Medulla oblongata (tissue), 1 donor: Measurements from ENCODE around the gene TIGD2.

Experiments
- DNase-seq: peaks from one replicate; pipeline ENCODE4 v3.0.0-alpha.2; 2015; ENCODE audit errors: extremely low spot score

Gene TIGD2

DNA sequence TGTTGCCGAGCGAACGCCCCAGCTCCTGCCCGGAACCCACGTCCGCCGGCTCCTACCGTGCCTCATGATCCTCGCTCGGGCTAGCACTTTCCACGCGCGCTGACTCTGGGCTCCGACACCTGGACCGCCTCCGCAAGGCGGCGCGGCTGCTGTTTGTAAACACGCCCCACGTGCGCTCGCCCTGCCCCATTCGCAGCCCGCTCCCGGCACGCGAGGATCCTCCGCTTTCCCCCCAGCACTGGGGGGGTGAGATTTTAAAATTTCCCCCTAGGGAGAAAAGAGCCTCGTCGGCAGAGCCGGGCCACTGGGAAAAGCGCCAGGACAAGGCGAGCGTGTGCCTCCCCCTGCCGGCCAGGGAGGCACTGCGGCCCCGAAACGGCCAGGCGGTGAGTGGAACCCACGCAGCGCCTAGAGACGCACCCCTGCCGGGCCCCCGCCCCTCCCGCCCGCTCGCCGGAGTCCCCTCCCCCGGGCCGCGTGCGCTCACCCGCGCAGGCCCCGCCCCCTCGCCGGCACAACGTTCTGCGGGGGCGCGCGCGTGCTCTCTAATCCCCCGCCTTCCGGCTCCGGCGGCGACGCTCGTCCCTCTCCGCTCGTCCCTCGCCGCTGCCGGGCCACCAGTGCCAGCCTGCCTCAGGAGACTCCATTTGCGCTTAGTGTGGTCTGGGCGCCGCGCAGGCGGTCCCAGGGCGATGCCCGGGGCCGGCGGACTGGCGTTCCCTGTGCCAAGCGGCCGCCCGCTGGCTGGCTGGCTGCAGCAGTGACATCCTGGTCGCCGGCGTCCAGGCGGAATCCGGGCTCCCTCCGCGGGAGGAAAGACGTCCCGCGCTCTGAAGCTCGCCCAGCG lies at the start of gene TIGD2:
Gene TIGD2, plus strand, starts transcription at position 548 of the 847 bp plus-strand sequence. CDS start 1,442 bp downstream, outside the sequence.
- DNase-seq: peak; percentile 92

DNA sequence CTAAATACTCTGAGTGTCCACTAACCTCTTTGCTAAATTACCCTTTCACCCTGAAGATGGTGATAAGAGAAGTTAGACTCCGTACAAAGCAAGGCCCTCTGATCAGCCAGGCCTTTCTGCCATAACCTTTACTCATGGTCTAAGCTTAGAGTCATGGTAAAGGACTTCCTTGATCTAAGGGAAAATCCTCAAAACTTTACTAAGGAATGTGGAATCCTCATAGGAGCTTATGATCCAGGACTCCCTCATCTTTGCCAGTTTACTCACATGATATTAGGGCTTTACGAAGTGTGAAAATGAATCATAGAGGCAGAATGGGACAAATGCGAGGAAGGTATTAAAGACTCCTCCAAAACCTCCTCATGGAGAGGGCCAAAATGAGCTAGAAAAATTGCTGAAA lies 46.5 kb upstream of the TIGD2 start:
- DNase-seq: no peak

DNA sequence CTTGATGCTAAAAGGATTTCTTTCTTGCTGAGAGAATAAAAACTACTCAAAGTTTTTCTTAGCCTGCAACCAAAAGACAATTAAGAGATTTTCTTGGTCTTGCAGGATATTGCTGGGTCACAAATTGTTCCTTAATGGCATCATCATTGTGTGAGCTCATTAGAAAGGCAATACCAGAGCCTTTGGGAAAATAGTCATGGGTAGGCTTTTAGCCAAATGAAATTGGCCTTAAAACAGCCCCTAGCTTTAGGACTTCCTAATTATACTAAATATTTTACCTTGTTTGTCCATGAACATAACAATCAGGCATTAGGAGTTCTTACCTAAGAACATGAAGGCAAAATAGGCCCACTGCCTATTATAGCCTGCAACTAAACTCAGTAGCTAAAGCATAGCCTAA lies 43.9 kb upstream of the TIGD2 start:
- DNase-seq: no peak

DNA sequence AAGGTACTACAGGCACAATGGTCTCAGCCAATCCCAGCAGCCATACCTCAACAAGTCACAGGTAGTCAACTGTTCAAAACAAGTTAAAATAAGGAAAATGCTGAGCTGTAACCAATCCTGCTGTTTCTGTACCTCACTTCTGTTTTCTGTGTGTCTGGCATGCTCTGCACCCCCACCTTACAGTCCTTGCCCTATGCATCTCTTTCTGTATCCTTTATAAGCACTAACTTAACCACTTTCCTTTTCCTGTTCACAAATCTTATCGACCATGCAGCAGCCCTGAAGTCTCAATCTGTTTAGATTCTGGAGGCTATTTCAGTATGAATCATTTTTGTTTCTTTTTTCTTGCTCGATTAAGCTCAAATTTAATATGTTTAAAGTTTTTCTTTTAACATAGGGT lies 41.9 kb upstream of the TIGD2 start:
- DNase-seq: no peak

DNA sequence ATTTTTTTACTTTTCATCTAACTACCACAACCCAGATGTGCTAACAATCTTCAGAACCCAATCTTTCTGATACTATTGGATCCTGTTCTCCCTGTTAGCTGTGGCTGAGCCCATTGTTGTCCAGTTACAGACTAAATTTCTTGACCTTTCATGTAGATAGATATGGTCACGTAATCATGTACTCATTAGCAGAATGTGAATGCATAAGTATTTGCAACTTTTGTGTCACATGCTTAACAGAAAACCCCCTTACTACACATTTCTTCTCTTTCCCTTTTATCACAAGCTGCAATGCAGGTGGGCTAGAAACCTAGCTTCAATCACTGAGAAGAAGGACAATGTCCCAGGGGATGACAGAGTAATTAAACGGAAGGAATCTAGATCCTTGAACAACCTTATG lies 41.3 kb upstream of the TIGD2 start:
- DNase-seq: no peak

DNA sequence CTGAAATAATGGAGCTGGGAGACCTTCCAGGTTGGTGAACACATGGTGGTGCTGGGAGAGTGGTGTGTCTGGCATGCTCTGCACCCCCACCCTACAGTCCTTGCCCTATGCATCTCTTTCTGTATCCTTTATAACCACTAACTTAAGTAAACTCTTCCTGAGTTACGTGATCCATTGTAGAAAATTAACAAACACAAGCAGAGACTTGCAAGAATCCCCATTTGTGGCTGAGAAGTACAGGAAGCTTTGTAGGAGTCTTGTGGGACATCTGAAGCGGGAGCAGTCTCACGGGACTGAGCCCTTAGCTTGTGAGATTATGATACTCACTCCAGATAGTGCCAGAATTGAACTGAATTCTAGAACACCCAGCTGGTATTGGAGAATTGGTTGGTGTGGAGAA lies 40.0 kb upstream of the TIGD2 start:
- no peak for DNase-seq

DNA sequence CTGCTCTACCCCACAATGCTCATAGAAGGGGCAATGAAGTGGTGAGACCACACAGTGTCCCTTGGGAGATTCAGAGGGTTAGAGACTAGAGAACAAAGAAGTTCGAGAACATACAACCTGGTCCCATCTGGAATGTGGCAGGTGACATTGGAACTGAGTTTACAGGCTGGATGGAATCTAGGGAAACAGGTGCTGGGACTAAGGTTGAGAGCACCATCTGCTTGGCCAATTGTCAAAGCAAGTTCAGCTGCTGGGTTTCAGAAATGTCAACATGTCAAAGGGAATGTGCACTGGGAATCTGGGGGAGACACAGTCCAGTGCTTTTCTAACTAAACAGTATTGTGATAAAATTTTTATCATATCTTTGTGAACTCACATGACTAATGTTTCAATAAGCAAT lies 38.4 kb upstream of the TIGD2 start:
- DNase-seq: no peak

DNA sequence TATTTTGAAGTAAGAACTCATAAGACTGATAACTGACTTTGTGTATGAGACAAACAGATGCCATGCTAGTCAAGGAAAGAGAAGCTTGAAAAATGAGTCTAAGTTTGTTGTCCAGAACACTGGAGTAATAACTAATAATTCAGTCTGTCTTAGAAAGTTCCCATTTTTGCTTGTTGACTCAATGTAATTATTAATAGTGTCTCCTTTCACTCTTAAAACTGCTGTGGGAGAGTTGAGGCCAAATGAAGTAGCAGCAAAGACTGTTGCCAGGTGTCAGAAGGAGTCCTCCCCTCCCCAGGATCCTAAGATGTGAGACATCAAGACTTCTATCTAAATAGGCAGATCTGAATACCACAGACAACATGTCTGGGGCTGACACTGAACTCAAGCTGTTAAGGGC lies 33.6 kb upstream of the TIGD2 start:
- DNase-seq: no peak

DNA sequence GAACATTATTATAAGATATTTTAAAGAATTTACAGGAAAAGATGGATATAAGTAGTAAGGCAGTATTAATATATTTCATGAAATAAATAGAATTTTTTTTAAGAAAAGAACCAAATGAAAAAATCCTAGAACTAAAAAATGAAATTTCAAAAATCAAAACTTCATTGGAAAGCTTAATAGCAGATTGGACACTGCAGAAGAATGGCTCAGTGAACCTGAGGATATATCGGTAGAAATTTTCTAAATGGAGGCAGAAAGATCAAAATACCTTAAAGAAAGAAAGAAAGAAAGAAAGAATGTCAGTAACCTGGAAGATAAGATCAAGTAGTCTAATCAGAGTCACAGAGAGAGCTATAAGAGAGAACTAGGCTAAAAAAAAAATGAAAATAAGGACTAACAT lies 33.0 kb upstream of the TIGD2 start:
- no peak for DNase-seq

DNA sequence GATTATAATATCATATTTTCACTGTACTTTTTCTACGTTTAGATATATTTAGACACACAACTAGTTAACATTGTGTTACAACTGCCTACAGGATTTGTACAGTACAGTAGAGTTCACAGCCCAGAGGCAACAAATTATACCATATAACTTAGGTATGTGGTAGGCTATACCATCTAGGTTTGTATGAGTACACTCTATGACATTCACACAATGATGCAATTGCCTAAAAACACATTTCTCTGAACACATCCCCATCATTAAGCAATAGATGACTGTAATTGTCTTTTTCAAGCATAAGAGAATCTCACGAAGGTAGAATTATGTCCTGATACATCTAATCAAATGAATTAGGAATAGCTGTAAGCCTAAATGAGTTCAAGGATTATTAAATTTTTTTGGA lies 12.3 kb upstream of the TIGD2 start:
- no peak for DNase-seq

DNA sequence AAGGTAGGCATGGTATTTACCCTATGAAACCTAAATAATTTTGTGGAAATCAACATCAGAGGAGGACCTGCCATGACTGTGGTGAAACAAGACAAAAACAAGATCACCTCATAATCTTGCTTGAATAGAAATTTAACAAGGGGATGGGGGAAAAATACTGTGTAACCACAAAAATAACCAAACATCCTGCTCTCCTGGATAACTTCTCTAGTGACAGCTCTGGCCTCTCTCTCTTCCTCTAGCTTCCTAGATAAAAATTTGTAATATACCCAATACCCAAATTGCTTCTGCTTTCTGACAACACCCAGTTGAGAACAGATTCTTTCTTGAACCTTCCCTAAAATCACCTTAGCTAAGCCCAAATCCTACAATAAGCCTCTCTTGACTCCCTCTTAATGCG lies 11.9 kb upstream of the TIGD2 start:
- DNase-seq: no peak

DNA sequence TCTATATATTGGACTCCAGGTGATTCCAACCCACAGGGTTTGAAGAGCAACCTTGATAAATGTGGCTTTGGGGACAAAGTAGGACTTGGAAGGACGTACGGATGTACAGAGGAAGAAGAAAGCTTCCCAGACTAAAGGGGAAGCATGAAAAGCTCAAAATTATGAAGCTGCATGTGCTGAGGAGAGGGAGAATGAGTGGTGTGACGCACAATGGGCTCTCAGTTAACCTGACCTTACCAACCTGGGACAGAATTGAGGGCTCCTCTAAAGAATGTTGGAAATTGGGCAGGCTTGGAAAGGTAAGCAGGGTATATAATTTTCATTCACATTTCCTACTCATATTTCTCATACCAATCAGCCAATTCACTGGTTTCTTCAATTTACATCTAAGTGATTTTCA lies 10.5 kb upstream of the TIGD2 start:
- no peak for DNase-seq

DNA sequence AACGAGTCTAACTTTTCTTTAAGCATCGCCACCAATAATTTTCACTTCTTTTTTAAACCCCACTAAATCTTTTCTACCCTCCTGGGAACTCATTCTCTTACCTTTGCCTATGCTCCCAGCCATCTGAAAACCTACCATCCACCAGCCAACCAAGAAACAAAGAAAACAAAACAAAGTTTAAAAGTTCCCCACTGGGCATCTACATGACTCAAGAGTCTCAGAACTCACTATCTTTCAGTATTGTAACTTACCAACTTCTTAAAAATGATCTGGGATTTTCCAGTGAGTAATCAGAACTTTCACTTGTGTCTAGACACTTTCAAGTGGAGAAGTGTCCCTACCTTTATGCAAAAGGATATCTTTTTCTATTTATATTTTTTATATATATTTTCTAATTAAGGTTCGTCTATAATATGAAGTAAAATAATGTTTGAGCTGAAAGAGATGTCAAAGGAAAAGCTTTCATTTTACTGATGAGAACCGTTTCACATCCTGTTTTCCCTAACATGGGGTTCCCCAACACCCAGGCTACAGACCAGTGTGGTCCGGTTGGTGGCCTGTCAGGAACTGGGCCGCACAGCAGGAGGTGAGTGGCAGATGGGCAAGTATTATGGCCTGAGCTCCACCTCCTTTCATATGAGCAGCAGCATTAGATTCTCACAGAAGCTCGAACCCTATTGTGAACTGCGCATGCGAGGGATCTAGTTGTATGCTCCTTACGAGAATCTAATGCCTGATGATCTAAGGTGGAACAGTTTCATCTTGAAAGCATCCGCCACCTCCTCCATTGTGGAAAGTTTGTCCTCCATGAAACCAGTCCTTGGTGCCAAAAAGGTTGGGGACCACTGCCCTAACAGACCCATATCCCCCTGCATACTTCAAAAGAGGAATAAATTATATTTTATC lies 9.8 kb upstream of the TIGD2 start:
- DNase-seq: no peak

DNA sequence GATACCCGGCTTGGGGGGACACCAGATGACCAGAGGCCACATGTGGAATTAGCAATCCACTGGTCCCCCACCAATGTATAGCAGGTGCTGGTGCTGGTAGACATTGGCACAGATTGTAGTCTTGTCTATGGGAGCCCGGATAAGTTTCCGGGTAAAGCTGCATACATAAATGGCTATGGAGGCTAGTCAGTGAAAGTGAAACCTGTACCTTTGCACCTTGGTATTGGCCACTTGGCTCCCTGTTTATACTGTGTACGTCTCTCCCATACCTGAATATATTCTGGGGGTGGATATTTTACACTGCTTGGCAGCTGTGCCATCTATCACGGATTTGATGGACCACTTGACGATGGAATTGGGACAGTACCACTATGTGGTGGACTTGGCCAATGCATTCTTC lies 5.6 kb upstream of the TIGD2 start:
- DNase-seq: no peak

DNA sequence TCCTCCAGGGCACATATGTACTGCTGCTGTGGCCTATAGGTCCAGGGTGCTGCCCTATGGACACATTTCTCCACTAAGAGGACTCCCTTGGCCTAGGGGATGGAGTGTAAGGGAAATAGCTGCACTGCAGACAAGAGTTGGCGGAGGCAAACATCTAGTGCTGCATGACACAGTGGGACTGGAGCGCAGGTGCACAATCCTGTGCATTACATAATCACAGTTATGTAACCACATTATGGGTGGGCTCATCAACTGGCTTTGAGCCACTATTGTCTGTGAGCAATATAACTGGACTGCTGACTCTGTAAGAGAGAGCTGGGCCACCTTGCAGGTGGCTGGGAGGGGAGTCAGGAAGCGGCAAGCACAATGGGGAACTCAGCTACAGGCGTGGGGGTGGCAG lies 3.2 kb upstream of the TIGD2 start:
- DNase-seq: no peak

DNA sequence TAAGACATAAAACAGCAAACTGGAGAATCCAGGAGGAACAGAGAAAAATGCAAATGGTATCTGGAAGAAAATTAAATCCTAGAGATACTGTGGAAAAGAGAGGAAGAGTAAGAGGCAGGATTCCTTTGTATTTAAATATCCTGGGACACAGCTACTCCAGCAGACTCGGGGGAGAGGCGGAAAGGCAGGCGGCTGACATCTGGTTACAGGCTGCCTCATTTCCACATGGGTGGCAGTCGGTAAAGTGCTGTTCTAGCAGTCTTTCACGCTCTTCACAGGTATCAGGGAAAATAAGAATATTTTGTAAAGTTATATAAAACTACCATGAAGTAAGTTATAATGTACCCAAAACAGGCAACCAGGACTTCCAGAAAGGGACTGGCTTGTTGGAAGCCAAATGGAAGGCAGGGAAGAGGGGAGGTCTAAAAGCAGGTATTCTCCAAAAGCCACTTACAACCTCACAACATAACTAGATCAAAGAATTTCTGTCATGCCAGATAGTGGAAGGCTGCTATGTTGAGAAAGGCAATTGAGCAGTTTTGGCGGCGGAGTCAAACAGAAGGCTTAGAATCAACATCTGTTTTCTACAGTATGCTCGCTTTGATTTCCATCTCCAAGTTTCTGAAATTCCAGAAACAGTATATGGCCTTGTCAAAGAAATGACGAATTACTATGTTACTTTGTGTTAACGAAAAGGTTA lies 1.3 kb upstream of the TIGD2 start:
- DNase-seq: peak; percentile 19

DNA sequence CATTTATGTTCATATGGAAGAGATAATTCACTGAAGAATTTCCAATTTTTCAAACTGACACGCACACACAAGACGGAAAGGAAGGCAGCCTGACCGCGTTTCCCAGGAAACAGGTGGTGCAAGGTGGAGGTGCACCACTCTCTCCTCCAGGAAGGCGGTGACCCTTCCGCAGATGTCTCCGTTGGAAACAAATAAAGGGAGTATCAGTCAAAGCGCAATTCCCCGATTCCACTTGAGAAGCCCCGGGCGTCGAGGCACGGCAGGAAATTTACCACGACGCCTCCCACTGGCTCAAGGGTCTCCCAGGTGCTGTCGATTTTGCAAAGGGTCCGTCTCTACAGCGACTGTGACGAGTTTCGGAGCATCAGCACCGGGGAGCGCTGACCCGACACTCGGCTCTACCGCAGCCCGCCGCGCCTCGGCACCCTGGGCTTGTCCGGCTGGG lies 770 bp upstream of the TIGD2 start:
- DNase-seq: no peak

DNA sequence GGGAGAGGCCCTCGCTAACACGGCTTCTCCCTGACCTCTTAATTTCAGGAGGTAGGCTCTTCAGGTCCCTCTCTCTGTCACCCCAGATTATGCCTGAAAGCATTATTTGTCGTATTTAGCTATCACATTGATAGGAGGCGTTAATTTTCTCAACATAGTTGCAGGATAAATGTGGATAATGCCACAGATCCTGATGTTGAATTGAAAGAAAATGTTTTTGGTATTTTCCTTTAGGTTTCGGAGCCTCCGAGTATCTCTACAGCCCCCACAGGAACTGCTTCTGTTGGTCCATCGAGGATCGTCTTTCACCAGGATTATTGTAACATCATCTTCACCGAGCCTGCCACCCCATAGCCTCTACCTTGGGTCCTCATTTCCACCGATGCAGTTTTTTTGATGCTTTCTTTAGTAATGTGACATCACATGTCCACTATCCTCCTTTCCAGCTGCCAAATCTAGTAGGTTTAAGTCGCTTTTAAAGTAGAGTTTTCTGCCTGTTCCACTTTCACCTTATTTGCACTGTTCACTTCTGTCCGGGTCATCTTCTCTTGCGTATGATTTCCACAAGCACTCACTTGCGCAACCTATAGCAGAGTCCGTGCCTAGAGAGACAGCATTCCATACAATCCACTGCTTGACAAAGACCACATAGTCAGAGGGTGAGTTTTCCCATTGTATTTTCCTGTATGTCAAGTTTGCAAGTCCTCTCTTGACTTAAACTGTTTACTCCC lies 665 bp downstream of the TIGD2 start:
- DNase-seq: peak; percentile 48

DNA sequence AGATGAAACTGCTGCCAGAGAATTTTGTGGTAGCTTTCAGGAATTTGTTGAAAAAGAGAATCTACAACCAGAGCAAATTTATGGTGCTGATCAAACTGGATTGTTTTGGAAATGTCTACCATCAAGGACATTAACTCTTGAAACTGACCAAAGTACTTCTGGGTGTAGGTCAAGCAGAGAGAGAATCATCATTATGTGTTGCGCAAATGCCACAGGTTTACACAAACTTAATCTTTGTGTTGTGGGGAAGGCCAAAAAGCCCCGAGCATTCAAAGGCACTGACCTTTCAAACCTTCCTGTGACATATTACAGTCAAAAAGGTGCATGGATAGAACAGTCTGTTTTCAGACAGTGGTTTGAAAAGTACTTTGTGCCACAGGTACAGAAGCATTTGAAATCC lies 2.1 kb downstream of the TIGD2 start:
- no peak for DNase-seq

DNA sequence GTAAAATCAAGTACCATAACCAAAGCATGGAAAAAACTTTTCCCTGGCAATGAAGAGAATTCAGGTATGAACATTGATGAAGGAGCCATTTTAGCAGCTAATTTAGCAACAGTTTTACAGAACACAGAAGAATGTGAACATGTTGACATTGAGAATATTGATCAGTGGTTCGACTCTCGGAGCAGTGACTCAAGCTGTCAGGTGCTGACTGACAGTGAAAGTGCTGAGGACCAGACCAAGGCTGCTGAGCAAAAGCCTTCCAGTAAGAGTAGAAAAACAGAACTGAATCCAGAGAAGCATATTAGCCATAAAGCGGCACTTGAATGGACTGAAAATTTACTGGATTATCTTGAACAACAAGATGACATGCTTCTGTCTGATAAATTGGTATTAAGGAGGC lies 2.8 kb downstream of the TIGD2 start:
- DNase-seq: no peak

DNA sequence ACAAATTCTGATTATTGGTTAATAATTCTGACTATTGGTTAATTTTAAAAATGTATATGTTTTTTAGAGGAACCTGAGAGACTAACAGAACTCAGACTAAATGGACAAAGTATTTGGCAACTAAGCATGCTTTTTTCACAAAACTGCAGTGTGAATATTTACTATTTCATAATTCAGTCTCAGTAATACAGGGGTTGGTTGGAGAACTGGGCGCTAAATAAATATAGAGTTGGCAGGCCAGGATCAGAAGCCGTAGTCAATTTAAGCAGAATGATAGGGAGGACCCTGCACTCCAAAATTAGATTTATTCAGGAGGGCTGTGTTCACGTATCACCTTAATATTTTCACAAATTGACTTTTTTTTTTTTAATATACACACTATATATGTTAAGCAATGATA lies 5.8 kb downstream of the TIGD2 start:
- no peak for DNase-seq

DNA sequence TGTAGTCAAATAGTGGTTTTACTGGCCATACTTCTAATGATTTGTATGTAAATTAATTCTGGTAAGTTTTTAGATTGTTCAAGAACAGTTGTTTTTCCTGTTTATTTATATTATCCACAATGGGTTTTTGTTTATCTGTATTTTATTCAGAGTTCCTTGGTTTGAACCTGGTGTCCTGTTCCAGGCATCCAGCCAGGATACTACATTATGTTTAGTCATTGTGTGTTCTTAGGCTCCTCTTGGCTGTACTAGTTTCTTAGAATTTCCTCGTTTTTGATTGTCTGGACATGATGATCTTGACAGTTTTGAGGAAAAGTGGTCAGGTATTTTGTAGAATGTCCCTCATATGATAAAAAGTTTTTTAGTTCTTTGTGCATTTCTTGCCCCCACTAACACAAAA lies 7.8 kb downstream of the TIGD2 start:
- no peak for DNase-seq
